CD4-positive, alpha-beta T cell treated with Interleukin-21 for 1 hour (primary cell): ENCODE data around the gene ERMARD.
A peak's percentile ranks its signal among the peaks of the same experiment; 100 is the strongest.

Source experiments
- DNase-seq: peaks from one replicate; pipeline ENCODE4 v3.0.0-alpha.2; 2020

ERMARD gene

DNA sequence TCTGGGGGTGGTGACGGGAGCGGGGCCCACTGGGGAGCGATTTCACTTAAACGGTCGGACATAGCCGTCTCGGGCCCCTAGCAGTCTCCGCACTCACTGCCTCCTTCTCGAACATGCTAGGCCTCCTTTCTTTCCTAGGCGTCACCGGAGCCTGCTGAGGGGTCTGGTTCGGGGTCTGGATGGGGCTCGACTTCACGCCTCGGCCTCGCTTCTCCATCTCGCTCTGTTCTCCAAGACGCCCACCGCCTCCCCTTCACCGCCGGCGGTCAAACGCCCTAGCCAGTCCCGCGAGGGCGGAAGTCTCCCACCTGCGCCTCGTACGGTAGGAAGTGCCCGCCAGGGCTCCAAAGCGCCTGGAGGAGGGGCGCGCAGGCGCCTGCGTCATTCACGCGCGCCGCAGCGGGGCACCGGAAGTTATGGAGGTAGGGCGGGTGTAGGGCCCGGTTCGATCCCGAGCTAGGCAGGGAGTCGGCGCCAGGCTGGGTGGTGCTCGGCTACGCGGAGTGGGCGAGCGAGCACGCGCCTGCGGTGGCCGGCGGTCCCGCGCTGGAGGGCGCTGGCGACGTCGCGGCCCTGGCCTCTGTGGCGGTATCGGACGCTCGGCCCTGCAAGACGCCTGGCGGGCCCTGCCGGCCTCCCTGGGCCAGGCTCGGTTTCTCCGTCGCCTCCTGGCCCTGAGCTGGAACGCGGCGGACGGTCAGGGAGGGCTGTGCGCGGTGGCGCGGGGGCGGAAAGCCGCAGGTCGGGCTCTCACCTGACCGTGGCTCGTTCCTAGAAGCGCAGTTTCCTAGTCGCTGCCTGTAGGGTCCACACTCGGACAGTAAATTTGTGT, at the start of gene ERMARD, which contains the start of gene DYNLT2:
TSS of gene ERMARD (plus strand) at position 381 of the 832 bp plus-strand sequence. CDS start at position 417, 36 bp downstream.
TSS of gene DYNLT2 (minus strand) at position 331 of the 832 bp plus-strand sequence. CDS start at position 217, 114 bp downstream.
- peak; percentile 94 for DNase-seq

- DNase-seq, result peak; percentile 97
These were observed 49.2 kb upstream of the ERMARD start, which contains the start of the genes C6orf120 and WDR27 for GRCh38 chr6:169701954-169702839. TSS of gene C6orf120 (plus strand) at chr6:169702126. CDS start at chr6:169702460, 334 bp downstream. TSS of gene WDR27 (minus strand) at chr6:169702029. CDS start at chr6:169689005, 13,024 bp downstream.

DNA sequence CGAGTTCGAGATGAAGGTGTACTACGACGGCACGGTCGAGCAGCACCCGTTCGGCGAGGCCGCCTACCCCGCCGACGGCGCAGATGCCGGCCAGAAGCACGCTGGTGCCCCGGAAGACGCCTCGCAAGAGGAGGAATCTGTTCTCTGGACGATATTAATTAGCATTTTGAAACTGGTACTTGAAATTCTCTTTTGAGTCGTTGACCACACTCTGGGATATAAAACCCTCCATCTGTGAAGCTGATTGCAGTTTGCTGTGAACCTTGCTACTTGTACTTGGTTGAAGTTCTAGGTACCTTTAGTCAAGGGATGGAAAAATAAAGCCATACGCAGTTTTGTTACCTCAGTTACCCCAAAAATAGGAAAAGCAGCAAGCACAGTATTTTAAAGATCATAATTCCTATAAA, 48.6 kb upstream of the ERMARD start:
- DNase-seq, result no peak

DNA sequence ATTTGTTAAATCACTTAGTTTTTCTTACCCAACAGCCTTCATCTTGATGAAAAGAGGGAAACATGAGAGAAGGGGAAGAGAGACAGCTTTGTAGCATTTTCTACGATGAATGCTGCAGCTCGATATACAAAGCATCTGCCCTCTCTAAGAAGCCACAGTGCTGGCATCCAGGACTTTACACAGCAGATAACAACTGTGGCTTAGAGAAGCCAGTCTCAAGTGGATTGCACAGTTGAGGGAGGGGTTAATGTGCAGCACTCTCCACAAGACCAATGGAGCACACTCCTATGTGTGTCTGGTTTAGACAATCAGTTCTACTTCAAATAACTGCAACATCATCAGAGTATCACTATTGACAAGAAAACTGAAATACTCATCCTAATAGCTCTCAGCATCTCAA, 43.6 kb upstream of the ERMARD start:
- DNase-seq, result no peak

DNA sequence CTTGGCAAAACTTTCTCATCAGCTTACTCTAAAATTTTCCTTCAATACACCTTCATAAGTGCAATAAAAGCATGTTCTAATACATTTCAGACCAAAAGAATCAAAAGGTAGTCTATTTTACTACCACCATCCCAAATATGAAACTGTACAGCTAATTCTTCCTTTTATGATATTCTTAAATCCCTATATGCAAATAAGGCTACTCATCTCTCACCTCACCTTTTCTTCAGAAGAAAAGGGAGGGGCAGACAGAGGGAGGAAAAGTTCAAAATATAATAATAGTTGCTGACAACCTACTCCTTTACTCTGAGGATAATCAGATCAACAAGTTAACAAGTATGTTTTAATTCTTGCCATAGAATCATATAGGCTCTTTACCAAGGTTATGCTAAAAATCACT, 42.1 kb upstream of the ERMARD start:
- no peak for DNase-seq

DNA sequence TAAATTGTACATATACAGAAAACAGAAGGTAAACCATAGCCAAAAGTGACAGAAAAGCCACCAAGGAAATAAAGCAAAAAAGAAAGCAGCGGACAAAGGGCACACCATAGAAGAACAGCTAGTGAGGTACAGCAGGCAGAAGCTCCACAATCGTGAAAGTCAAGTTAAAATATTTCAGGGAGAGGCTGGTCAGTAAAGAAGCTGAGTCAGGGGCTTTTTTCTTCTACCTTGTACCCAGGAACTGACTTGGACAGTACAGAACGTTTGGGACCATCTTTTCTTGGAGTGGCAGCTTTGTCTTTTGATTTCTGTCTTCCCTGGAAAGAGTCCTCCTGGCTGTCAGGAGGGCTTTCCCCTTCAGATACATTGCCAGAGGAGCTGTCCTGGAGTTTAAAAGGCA, 41.4 kb upstream of the ERMARD start:
- DNase-seq, result no peak

GRCh38 chr6:169714178-169714577, 37.2 kb upstream of the ERMARD start:
- no peak for DNase-seq

- DNase-seq, result no peak
These were observed 36.8 kb upstream of the ERMARD start for GRCh38 chr6:169714595-169714994.

- no peak for DNase-seq
These were observed 32.3 kb upstream of the ERMARD start for GRCh38 chr6:169719117-169719516.

DNA sequence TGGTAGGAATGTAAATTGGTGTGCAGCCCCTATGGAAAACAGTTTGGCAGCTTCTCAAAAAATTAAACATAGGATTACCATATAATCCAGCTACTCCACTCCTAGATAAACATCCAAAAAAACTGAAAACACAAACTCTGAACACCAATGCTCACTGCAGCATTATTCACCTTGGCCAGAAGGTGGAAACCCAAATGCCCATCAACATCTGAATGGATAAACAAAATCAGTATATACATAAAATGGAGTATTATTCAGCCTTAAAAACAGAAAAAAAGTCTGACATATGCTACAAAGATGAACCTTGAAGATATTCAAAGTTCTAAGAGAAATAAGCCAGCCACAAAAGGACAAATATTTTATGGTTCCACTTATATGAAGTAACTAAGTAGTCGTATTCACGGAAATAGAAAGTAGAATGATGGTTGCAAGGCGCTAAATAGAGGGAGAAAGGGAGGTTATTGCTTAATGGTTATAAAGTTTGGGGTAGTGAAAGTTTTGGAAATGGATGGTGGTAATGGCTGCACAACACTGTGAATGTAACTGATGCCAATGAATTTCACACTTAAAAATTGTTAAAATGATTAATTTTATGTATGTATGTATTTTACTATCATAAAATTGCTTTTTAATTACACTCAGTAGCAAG, 31.1 kb upstream of the ERMARD start:
- DNase-seq, result peak; percentile 17

GRCh38 chr6:169722362-169723199, 28.8 kb upstream of the ERMARD start:
- peak; percentile 47 for DNase-seq

DNA sequence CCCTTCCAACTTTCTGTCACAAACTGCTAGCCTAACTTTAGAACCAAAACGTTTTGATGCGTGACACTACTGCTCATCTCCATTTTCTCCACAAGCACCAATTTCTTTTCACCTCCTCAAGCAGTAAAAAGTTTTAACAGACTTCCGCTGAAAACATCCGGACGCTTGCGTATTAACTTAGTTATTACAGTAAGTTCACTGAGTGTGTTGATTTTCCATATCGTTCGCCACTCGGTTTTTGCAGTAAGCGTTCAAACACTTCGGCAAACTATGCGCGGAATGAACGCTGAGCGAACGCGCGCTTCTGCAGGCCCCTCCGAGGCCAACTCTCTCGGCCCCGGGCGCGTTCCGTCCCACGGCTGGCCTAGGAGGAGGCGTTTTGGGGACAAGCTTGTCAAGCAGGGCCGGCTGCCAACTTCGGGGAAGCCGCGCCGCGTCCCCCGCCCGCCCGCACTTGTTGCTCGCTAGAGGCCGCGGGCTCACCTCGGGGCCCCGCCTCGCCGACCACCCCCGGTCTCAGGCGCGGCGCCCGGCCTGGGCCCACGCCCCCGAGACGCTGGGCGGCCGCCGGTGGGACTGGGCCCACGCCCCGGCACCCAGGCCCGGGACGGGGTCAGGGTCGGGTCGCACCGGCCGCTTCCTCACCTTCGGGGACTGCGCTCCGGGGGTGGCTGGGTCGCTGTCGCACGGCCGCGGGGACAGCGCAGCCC, 28.1 kb upstream of the ERMARD start:
- peak; percentile 67 for DNase-seq

GRCh38 chr6:169723991-169724493, 27.4 kb upstream of the ERMARD start:
- peak; percentile 50 for DNase-seq

- DNase-seq, result peak; percentile 79
These were observed 26.8 kb upstream of the ERMARD start, which contains the start of gene PHF10 for GRCh38 chr6:169724494-169725124. TSS of gene PHF10 (minus strand) at chr6:169724500. CDS start at chr6:169723931, 569 bp downstream.

- peak; percentile 12 for DNase-seq
These were observed 26.0 kb upstream of the ERMARD start for GRCh38 chr6:169725125-169726048.

DNA sequence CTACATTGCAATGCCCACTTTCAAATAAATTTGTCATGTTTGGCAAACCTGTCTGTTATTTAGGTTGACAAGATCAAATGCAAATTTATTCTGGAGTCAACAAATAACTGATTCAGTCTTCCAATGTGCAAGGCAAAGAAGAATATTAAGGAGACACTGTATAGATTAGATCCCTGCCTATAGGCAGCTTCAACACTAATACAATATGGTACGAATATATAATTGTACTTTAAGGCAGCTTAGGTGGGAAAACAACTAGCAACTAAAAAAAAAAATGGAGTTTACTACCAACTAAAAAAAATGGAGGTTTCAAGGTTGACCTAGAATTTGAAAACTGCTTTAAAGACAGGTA, 25.4 kb upstream of the ERMARD start:
- DNase-seq, result no peak

DNA sequence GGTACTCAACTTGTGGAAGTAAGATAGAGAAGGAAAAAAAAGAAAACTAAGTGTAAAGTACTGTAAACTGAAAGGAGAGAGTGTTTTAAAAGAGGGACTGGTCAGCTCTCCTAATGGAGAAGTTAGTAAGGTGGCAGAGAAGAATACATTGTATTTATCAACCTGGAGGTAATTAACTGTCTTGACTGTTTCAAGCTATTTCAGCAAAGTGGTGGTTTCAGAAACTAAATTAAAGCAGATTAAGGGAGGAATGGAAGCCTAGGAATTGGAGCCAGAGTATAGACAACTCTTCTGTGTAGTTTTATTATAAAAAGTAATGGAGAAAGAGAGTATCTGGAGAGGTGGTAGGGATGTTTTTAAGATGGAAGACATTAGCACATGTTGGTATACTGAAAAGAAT, 24.5 kb upstream of the ERMARD start:
- DNase-seq, result no peak

- DNase-seq, result no peak
These were observed 21.5 kb upstream of the ERMARD start for GRCh38 chr6:169729961-169730360.
